HPDE6-E6E7 (cell line): Measurements from ENCODE around the gene NCL.

ENCODE experiments used
- DNase-seq: peaks from one replicate; pipeline ENCODE4 v3.0.0; 2011; ENCODE audit warnings: missing footprints; ENCODE audit errors: extremely low spot score

Gene NCL, protein sequence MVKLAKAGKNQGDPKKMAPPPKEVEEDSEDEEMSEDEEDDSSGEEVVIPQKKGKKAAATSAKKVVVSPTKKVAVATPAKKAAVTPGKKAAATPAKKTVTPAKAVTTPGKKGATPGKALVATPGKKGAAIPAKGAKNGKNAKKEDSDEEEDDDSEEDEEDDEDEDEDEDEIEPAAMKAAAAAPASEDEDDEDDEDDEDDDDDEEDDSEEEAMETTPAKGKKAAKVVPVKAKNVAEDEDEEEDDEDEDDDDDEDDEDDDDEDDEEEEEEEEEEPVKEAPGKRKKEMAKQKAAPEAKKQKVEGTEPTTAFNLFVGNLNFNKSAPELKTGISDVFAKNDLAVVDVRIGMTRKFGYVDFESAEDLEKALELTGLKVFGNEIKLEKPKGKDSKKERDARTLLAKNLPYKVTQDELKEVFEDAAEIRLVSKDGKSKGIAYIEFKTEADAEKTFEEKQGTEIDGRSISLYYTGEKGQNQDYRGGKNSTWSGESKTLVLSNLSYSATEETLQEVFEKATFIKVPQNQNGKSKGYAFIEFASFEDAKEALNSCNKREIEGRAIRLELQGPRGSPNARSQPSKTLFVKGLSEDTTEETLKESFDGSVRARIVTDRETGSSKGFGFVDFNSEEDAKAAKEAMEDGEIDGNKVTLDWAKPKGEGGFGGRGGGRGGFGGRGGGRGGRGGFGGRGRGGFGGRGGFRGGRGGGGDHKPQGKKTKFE

GRCh38 chr2:231463698-231464575, at the start of gene NCL:
NCL (minus strand) TSS chr2:231464484; CDS start chr2:231464353, 131 bp downstream.
- peak; percentile 96 for DNase-seq

DNA sequence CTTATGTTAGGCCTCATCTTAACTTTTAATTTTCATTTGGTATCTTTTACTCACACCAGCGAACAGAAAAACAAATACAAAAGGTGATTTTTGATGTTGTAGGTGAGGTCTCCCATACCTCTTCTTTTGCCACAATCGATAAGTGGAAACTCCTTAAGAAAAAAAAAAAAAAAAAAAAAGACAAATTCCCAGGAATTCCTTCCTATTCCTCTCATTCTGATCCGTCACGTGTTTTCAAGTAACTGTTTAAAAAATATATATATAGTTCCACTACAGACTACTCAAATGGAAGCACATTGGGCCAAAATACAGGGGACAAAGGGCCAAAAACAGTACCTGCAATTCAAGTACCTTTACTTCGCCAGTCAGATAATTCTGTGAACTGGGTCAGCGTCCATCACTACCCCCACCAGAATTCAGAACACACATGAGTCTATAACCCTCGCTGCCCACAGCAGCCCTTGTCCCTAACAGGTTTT, 49.5 kb upstream of the NCL start:
- no peak for DNase-seq

DNA sequence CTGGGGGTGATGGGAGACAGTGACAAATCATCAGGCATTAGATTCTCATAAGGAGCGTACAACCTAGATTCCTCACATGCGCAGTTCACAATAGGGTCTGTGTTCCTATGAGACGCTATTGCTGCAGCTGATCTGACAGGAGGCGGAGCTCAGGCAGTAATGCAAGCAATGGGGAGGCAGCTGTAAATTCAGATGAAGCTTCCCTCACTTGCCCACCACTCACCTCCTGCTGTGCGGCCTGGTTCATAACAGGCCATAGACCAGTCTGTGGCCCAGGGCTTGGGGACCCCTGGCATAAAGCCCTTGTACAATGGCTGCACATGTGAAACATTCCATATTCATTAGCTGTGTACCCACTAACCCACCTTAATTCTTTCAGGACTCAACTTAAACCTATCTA, 47.9 kb upstream of the NCL start:
- DNase-seq: no peak

DNA sequence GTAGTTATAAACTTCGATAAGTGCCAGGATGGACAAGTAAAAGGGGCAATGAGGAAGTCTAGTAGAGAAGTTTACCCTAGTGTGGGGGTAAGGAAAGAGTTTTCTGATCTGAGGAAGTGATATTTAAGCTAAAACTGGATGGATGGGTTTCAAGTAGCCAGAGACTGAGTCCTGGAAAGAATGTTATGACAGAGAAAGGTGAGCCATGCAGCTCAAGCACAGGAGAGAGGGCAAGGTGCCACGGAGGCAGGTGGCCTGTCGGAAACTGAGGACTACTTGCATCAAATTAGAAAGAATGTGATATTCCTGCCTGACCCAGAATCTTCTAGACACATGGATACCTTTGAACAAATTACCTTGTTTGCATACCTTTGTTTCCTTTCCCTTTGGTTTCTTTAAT, 39.5 kb upstream of the NCL start:
- no peak for DNase-seq

DNA sequence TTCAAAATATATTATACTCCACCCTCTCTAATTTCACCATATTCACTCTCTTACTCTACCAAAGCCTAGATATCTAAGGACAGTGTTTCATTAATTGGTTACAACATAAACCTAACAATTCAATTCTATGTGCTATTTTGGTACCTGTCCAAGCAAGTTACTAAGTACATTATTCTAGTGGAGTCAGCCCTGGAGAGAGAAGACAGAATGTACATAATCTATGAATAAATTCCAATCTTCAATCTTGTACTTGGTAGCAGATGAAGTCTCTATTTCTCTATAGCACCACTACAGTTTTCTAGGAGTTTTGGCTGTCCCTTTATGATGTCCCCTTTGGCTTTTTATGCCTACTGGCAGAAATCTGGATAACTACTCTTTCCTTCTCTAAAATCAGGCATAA, 38.3 kb upstream of the NCL start:
- DNase-seq: no peak

DNA sequence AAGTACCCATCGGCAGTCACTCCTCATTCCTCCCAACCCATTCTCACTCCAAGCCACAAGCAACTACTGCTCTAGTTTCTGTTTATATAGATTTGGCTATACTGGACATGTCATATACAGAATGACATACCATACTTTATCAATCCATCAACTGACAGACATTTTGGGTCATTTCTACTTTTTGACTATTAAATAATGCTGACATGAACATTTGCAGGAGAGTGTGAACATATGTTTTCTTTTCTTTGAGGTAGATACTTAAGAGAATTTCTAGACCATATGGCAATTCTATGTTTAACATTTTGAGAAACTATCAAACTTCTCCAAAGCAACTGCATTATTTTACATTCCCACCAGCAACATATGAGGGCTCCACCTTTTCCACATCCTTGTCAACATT, 33.4 kb upstream of the NCL start:
- DNase-seq: no peak

- no peak for DNase-seq
Observed at GRCh38 chr2:231494669-231495068, 30.4 kb upstream of the NCL start.

- no peak for DNase-seq
Observed at GRCh38 chr2:231490801-231491200, 26.5 kb upstream of the NCL start.

- no peak for DNase-seq
Observed at GRCh38 chr2:231489990-231490389, 25.7 kb upstream of the NCL start.

- no peak for DNase-seq
Observed at GRCh38 chr2:231488331-231488730, 24.0 kb upstream of the NCL start.

- no peak for DNase-seq
Observed at GRCh38 chr2:231486851-231487596, 22.7 kb upstream of the NCL start.

GRCh38 chr2:231483398-231484329, 19.4 kb upstream of the NCL start:
- DNase-seq: no peak

GRCh38 chr2:231482806-231483391, 18.6 kb upstream of the NCL start:
- DNase-seq: peak; percentile 78

GRCh38 chr2:231480781-231481180, 16.5 kb upstream of the NCL start:
- no peak for DNase-seq

- DNase-seq: no peak
Observed at GRCh38 chr2:231479455-231479854, 15.2 kb upstream of the NCL start.

DNA sequence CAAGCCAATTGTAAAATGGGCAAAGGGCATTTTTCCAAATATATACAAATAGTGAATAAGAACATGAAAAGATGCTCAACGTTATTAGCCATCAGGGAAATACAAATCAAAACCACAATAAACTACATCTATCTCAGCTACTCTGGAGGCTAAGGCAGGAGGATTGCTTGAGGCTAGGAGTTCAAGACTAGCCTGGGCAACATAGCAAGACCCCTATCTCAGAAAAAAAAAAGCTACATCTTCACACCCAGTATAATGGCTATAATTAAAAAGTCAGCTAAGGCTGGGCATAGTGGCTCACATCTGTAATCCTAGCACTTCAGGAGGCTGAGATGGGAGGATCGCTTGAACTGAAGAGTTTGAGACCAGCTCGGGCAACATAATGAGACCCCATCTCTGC, 12.6 kb upstream of the NCL start:
- no peak for DNase-seq

- DNase-seq: no peak
Observed at GRCh38 chr2:231475965-231476364, 11.7 kb upstream of the NCL start.

- no peak for DNase-seq
Observed at GRCh38 chr2:231472816-231473215, 8.5 kb upstream of the NCL start.

DNA sequence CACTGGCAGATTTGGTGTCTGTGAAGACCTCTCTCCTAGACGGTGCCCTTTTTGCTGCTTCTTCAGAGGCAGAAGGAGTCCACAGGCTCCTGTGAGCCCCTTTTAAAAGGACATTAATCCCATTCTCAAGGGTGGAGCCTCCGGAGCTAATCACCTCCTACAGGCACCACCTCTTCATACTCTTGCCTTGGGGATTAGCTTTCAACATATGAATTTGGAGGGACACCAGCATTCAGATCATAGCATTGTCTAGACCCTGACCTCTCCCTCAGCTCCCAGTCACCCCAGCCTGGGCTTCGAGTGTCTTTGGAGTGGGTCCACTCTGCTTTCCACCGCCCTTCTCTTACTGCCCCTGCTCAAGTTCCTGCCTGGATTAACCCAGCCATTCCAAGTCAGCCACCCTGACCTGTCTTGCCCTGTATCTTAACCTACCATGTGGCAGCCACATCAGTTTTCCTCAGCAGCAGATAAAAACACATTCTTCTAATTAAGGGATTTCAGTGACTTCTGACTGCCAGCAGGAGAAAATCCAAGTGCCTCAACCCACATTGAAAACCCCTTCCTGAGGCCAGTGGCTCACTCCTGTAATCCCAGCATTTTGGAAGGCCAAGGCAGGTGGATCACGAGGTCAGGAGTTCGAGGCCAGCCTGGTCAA, 6.1 kb upstream of the NCL start:
- DNase-seq: no peak
